Uterus (tissue), 2 donors: Measurements from ENCODE around the gene RAB39A.

Experiments
- CTCF ChIP-seq, 4 experiments: fragments of 200-600 bp in 2 of 4; fragments of 450-650 bp in 2 of 4; sonication (generic) in 2 of 4; IDR thresholded peaks; one replicate each; pipeline ENCODE4 v1.5.1; 2016 to 2019; ENCODE audit warnings: antibody characterized with exemption in 4 of 4, mild to moderate bottlenecking in 2 of 4, moderate library complexity in 1 of 4
- POLR2A ChIP-seq, 2 donors: fragments of 450-650 bp; IDR thresholded peaks; one replicate each; pipeline ENCODE4 v1.6.1; 2016; ENCODE audit warnings: antibody characterized with exemption in 2 of 2, mild to moderate bottlenecking in 1 of 2, moderate library complexity in 1 of 2

DNA sequence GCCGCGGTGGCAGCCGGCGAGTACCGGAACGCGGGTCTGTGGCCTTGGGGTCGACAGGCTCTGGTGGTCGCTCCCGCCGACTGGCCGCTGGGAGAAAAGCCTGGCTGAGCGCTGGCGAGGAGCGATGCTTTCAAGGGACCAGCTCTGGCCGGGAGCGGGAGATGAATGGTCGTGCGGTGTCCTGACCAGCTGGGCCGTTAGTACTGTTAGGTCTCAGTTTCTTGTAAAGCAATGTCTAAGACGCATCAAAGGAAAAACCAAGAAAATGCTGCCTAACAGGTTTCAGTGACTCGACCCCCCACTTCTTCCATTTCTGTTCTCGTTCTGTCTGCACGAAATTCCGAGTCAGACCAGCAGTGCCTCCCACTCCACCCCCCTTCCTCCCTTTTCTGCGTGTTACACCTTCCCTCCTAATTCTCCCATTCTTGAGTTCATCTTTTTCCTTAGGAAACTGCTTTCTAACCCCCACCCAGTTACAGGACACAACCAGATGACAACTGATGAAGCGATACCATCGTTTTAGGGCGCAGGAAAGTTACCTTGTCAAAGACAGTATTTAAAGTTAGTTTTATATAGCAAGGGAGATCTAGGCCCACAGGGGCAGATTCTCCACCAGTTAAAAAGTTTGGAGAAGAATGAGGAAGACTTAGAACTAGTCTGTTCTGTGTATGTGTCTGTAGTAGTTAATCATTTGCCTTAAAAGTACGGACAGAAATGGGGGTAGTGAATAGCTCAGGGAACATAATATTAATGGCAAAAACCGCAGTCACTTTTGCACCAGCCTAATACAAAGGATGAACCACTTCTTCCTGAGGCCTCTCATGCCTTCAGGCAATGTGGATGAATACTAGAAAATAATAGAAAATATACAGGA lies 81.5 kb downstream of the RAB39A start:
- TF ChIP-seq CTCF (IDR thresholded peaks at IDR 0.05): no peak
- no peak for TF ChIP-seq POLR2A (IDR thresholded peaks at IDR 0.05)
